Measurements from ENCODE around the gene LIMS2. TPM values are rescaled to one million over a fixed set of nuclear protein-coding genes. Genes with fewer than 3 reads are reported as not detected.

LIMS2 gene
- total and polyA plus RNA-seq, 2 of the 8 experiments (the other 6 are each of a cell fraction or from before 2014, with no cell fraction given), result 3.3 to 4.8 TPM

- no peak for TF ChIP-seq MAX (IDR thresholded peaks at IDR 0.05)
- TF ChIP-seq ASH2L (IDR thresholded peaks at IDR 0.05; ENCODE audit: low read length), result peak; percentile 40
- peak; percentile 25 to 48; a peak in 3 of 4 replicates for TF ChIP-seq RAD21 (IDR thresholded peaks at IDR 0.05 in 1 of 2, conservative IDR thresholded peaks at IDR 0.05 in 1 of 2; ENCODE audit: low read depth in 2 of 2, low read length in 2 of 2)
These were observed at the start of gene LIMS2 (continued) for GRCh38 chr2:127675331-127676261.
